ENCODE measurements around the gene MCOLN1. TPM values are rescaled to one million over a fixed set of nuclear protein-coding genes. Genes with fewer than 3 reads are reported as not detected.

The MCOLN1 gene
- total and polyA plus RNA-seq, 2 donors (not counting 3 experiments of a cell fraction or from before 2014, with no cell fraction given) = 23.0 to 60.9 TPM

DNA sequence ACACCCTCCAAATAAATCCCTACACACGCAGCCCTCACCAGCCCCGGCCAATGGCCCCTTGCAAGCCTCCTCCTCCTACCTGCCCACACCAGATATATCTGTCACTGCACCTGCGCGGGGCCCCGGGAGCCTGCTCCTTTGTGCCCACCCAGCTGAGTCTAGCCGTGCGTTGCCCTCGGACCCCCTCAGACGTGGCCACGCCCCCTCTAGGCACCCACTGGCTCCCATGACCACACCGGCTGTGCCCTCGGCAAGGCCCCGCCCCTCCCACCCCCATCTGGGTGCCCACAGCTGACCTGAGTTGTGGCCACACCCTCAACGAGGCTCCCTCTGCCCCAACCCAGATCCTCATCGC is 6.8 kb downstream of the MCOLN1 start:
- no TSS peak for BruUV-seq (replicated peaks)
- Histone ChIP-seq H2AFZ (ENCODE audit: low read depth, low read length) (no peak overlapping the region), H3K27me3 (ENCODE audit: control insufficient read depth in 2 of 2, insufficient read depth in 2 of 2, low read length in 2 of 2) (no peaks in the 10 kb centered on the region), H4K20me1 (replicated peaks; ENCODE audit: control insufficient read depth, extremely low read depth, insufficient read depth, low read length) (no peaks in the 10 kb centered on the region), H3K79me2 (ENCODE audit: control insufficient read depth, insufficient read depth, low read length) (no peaks in the 10 kb centered on the region), H3K9ac (replicated peaks; ENCODE audit: extremely low read depth, insufficient read depth, low read length) (no peak overlapping the region), H3K4me2 (ENCODE audit: insufficient read depth, low read length) (no peak overlapping the region), H3K4me3 (replicated peaks in 1 of 3; ENCODE audit: insufficient read depth in 1 of 3, low read depth in 1 of 3, low read length in 3 of 3) (no peak overlapping the region), H3K9me3 (replicated peaks; ENCODE audit: control insufficient read depth, insufficient read depth, low read length) (no peaks in the 10 kb centered on the region), H3K4me1 (ENCODE audit: control insufficient read depth, extremely low read depth, insufficient read depth, low read length) (peaks cover 3% of the 10 kb centered on the region), H3K36me3 (ENCODE audit: control insufficient read depth in 2 of 2, extremely low read depth in 1 of 2, insufficient read depth in 2 of 2, low read length in 2 of 2) (peaks cover 3 to 11% of the 10 kb centered on the region in 2 experiments), H3K27ac (ENCODE audit: insufficient read depth, low read depth, low read length) (no peak overlapping the region), H3K9me1 (replicated peaks; ENCODE audit: control insufficient read depth, extremely low read depth, insufficient read depth, low read length) (no peaks in the 10 kb centered on the region)
- dilution Hi-C loops (cut with MboI; ENCODE audit: extremely low pct_ligation_motif_present, low sequenced_read_pairs) (no loop called here), intact Hi-C loops (cut with micrococcal nuclease) (no loop called here)
- DNase-seq (ENCODE audit: low read depth, low spot score) (no peak), FAIRE-seq (no peak)
- no peak for TF ChIP-seq JUN (IDR thresholded peaks at IDR 0.05; ENCODE audit: borderline replicate concordance, insufficient read depth, insufficient read length, low read depth)
- TF ChIP-seq EZH2 (IDR thresholded peaks at IDR 0.05; ENCODE audit: borderline replicate concordance, low read depth, low read length, severe bottlenecking) = no peak
- TF ChIP-seq, protein P1, sequence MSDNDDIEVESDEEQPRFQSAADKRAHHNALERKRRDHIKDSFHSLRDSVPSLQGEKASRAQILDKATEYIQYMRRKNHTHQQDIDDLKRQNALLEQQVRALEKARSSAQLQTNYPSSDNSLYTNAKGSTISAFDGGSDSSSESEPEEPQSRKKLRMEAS (IDR thresholded peaks at IDR 0.05; ENCODE audit: insufficient read depth, insufficient read length) = no peak
- TF ChIP-seq GATA2 (IDR thresholded peaks at IDR 0.05; ENCODE audit: insufficient read depth, insufficient read length, low read depth, low read length) = no peak
- TF ChIP-seq, protein P2, sequence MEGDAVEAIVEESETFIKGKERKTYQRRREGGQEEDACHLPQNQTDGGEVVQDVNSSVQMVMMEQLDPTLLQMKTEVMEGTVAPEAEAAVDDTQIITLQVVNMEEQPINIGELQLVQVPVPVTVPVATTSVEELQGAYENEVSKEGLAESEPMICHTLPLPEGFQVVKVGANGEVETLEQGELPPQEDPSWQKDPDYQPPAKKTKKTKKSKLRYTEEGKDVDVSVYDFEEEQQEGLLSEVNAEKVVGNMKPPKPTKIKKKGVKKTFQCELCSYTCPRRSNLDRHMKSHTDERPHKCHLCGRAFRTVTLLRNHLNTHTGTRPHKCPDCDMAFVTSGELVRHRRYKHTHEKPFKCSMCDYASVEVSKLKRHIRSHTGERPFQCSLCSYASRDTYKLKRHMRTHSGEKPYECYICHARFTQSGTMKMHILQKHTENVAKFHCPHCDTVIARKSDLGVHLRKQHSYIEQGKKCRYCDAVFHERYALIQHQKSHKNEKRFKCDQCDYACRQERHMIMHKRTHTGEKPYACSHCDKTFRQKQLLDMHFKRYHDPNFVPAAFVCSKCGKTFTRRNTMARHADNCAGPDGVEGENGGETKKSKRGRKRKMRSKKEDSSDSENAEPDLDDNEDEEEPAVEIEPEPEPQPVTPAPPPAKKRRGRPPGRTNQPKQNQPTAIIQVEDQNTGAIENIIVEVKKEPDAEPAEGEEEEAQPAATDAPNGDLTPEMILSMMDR (IDR thresholded peaks at IDR 0.05; ENCODE audit: extremely low read depth in 1 of 2, insufficient read depth in 1 of 2, low read depth in 1 of 2, low read length in 2 of 2) = no peak
- no peak for TF ChIP-seq FOS (IDR thresholded peaks at IDR 0.05; ENCODE audit: borderline replicate concordance, insufficient read depth, low read length)
- no peak for TF ChIP-seq POLR2A (IDR thresholded peaks at IDR 0.05; ENCODE audit: low read depth, low read length)
- ChIA-PET CTCF (no interaction called here), POLR2A (no interaction called here)
